ENCODE results near the gene SLIT3. TPM values are rescaled to one million over a fixed set of nuclear protein-coding genes. Genes with fewer than 3 reads are reported as not detected.

The SLIT3 gene
- total and polyA plus RNA-seq, 9 of the 15 experiments (the other 6 are each of a cell fraction or from before 2014, with no cell fraction given) = 0.01 to 0.04 TPM; not detected in 7

DNA sequence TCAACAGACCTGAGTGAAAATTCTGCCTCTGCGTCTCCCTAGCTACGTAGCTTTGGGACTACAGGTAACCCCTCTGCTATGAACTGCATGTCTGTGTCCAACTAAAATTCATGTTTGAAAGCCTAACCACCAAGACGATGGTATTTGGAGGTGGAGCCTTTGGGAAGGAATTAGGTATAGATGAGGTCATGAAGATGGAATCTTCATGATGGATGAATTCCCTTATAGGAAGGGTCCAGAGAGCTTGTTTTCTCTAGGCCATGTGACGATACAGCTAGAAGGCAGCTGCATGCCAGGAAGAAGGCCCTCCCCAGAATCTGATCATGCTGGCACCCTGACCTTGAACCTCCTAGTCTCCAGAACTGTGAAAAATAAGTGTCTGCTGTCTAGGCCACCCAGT is 296.4 kb downstream of the SLIT3 start:
- ATAC-seq (no peak), FAIRE-seq (no peak), DNase-seq (ENCODE audit: extremely low read depth in 1 of 4, low spot score in 3 of 4) (no peak)
- WGBS (ENCODE audit: insufficient coverage, low coverage, missing lambda C conversion rate) = 0% methylated on average over 4 of the region's 4 CpGs
- no peaks in the 10 kb centered on the region for H3K4me1 ChIP-seq (replicated peaks in 1 of 2; ENCODE audit: control insufficient read depth in 2 of 2, insufficient read depth in 2 of 2, low read length in 2 of 2)
- no peak overlapping the region for H3K4me2 ChIP-seq (ENCODE audit: insufficient read depth, low read length)
- H3K79me2 ChIP-seq (ENCODE audit: control insufficient read depth, insufficient read depth, low read length) = no peaks in the 10 kb centered on the region
- in situ Hi-C loops (cut with MboI) (no loop called here), intact Hi-C loops (cut with micrococcal nuclease) (no loop called here)
- H4K20me1 ChIP-seq (replicated peaks; ENCODE audit: control insufficient read depth, insufficient read depth, low read length) = no peaks in the 10 kb centered on the region
- no peak overlapping the region for H3K4me3 ChIP-seq
- H3K27ac ChIP-seq (ENCODE audit: extremely low read depth, low read depth, low read length) = no peak overlapping the region
- H3K27me3 ChIP-seq (ENCODE audit: control insufficient read depth in 2 of 2, insufficient read depth in 2 of 2, low read length in 2 of 2) = peaks cover 0 to 9% of the 10 kb centered on the region in 2 experiments; a peak in 2 of 5 replicates
- no TSS peak for BruUV-seq (replicated peaks)
- H3K9ac ChIP-seq (ENCODE audit: insufficient read depth in 1 of 2, low read depth in 2 of 2, low read length in 2 of 2) = no peak overlapping the region
- H3K36me3 ChIP-seq (ENCODE audit: control insufficient read depth, insufficient read depth, low read length) = no peaks in the 10 kb centered on the region
- no peaks in the 10 kb centered on the region for H3K9me3 ChIP-seq (replicated peaks; ENCODE audit: control insufficient read depth, insufficient read depth, low read depth, low read length)
- no peak for TF ChIP-seq GABPB2 (CRISPR knock-in tag; conservative IDR thresholded peaks at IDR 0.05)
- TF ChIP-seq, protein P1, sequence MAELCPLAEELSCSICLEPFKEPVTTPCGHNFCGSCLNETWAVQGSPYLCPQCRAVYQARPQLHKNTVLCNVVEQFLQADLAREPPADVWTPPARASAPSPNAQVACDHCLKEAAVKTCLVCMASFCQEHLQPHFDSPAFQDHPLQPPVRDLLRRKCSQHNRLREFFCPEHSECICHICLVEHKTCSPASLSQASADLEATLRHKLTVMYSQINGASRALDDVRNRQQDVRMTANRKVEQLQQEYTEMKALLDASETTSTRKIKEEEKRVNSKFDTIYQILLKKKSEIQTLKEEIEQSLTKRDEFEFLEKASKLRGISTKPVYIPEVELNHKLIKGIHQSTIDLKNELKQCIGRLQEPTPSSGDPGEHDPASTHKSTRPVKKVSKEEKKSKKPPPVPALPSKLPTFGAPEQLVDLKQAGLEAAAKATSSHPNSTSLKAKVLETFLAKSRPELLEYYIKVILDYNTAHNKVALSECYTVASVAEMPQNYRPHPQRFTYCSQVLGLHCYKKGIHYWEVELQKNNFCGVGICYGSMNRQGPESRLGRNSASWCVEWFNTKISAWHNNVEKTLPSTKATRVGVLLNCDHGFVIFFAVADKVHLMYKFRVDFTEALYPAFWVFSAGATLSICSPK (IDR thresholded peaks at IDR 0.05; ENCODE audit: borderline replicate concordance) = no peak
- TF ChIP-seq ZSCAN32 (CRISPR knock-in tag; IDR thresholded peaks at IDR 0.05) = no peak
- no peak for TF ChIP-seq CHD2 (IDR thresholded peaks at IDR 0.05; ENCODE audit: low read depth, low read length)
- no peak for TF ChIP-seq THRAP3 (IDR thresholded peaks at IDR 0.05; ENCODE audit: borderline replicate concordance)
- no peak for TF ChIP-seq SMC3 (conservative IDR thresholded peaks at IDR 0.05; ENCODE audit: insufficient read depth, low read depth, low read length)
- no peak for TF ChIP-seq BMI1 (IDR thresholded peaks at IDR 0.05; ENCODE audit: low read length)
- no peak for TF ChIP-seq SOX6 (IDR thresholded peaks at IDR 0.05)
- no peak for TF ChIP-seq POLR2A (conservative IDR thresholded peaks at IDR 0.05)
- TF ChIP-seq PHTF2 (CRISPR knock-in tag; IDR thresholded peaks at IDR 0.05) = no peak
- TF ChIP-seq ETV1 (tag; conservative IDR thresholded peaks at IDR 0.05; ENCODE audit: low read depth) = no peak
- TF ChIP-seq ZBTB17 (CRISPR knock-in tag; IDR thresholded peaks at IDR 0.05) = no peak
- TF ChIP-seq MCM7 (IDR thresholded peaks at IDR 0.05) = no peak
- CTCF ChIA-PET (ENCODE audit: low intra/inter-chr PET ratio) = no interaction called here
- POLR2A ChIA-PET = no interaction called here
- H3K9me1 ChIP-seq (ENCODE audit: control insufficient read depth, insufficient read depth, low read length) = no peaks in the 10 kb centered on the region
- no peak overlapping the region for H2AFZ ChIP-seq (ENCODE audit: low read depth, low read length)
